LNCaP clone FGC (cell line): ENCODE measurements around the gene MLC1.

ENCODE experiments used
- DNase-seq: peaks from one replicate; pipeline ENCODE4 v3.0.0-alpha.2; 2011; ENCODE audit warnings: low read depth
- H3K4me3 ChIP-seq: 2 replicates; pipeline ENCODE4 v1.5.1; 2011; ENCODE audit warnings: mild to moderate bottlenecking, low read depth, low read length, control low read depth
- TF ChIP-seq, protein P1 (sequence below): IDR thresholded peaks from 2 replicates; pipeline ENCODE4 v1.5.1; 2012; ENCODE audit warnings: mild to moderate bottlenecking; ENCODE audit not compliant: control insufficient read depth, insufficient read depth; ENCODE audit errors: extremely low read depth

The MLC1 gene

DNA sequence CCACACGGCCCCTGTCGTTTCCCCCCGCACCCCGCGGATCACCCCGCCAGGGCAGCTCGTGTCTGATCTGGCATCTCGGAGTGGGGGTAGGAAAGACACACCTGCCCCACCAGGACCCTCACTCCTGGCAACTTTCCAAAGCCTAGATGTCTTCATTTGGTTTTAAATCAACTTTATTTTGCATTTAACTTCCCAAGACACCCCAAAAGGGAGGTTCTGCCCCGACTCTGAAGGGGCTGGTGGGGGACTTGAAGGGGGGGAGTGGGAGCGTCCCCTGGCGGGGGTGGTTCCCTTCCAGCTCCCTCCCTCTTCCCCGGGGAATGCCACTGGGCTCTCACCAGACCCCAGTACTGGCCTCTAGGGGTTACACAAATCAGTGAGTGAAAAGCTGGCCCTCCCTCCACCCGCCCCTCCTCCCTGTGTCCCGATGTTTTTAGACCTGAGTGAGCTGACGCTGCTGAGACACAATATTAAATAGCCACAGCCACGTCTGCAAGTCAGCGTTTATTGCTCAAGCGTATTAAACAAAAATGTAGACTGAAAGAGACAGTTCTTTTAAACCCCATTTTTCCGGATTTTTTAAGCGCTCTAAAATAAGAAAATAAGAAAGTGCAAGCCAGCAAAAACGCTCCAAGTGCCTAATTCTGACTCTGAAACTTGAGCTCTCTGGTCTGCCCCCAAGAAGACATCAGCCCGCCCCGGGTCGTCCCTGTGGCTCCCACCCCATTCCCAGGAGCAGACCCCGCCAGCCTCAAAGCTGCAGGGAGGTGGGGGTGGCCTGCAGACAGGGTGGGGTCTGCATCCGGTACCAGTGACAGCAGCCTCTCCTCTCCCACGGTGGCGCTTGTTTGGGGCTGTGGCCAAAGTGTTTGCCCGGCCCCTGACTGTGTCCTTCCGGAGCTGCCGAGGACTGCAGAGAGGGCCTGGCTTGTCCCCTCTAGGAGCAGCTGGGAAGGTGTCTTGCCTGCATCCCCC, 26.0 kb downstream of the MLC1 start:
- no peak for DNase-seq
- H3K4me3 ChIP-seq: no peak overlapping the region
- TF ChIP-seq, protein P1, sequence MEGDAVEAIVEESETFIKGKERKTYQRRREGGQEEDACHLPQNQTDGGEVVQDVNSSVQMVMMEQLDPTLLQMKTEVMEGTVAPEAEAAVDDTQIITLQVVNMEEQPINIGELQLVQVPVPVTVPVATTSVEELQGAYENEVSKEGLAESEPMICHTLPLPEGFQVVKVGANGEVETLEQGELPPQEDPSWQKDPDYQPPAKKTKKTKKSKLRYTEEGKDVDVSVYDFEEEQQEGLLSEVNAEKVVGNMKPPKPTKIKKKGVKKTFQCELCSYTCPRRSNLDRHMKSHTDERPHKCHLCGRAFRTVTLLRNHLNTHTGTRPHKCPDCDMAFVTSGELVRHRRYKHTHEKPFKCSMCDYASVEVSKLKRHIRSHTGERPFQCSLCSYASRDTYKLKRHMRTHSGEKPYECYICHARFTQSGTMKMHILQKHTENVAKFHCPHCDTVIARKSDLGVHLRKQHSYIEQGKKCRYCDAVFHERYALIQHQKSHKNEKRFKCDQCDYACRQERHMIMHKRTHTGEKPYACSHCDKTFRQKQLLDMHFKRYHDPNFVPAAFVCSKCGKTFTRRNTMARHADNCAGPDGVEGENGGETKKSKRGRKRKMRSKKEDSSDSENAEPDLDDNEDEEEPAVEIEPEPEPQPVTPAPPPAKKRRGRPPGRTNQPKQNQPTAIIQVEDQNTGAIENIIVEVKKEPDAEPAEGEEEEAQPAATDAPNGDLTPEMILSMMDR: no peak

DNA sequence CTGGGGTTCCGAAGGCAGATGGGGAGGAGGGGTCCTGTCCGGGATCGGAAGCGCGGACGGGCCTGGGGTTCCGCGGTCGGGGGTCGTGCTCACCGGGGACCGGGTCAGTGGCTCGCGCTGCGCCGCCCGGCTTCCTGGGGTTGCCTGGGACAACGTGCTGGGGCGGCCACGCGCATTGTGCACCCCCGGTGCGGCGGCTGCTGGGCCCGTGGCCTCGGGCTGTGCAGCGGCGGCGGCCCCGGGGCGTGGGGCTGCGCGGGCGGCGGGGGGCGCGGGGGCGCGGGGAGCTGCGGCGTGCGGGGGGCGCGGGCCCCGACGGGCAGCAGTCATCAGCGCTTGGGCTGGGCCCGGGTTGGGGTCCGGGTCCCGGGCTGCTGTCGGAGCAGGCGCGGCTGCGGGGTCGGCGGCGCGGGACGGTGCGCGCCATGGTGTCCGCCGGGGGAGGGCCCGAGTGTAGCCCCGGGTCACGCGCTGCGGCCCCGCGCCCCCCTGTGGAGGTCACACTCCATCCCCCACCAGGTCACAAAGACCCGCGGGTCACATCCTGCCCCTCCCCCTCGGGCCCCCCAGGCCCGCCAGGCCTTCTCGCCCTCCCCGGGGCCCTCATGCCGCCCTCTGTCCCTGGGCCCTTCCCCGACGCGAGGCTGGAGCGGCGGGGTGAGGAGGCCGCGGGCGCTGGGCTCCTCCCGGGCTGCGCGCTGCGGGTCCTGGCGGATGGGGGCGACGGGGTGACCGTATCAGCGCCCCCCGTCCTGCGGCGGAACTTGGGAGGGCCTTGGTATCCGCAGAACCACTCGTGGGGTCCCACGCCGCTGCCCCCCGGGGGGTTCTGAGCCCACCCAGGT, 26.9 kb downstream of the MLC1 start, which contains the start of gene TTLL8:
Gene TTLL8 (minus strand): TSS at position 238 of the 845 bp plus-strand sequence.
- H3K4me3 ChIP-seq: no peak within 1 kb of the TSS
- TF ChIP-seq, protein P1: no peak
- no peak for DNase-seq

DNA sequence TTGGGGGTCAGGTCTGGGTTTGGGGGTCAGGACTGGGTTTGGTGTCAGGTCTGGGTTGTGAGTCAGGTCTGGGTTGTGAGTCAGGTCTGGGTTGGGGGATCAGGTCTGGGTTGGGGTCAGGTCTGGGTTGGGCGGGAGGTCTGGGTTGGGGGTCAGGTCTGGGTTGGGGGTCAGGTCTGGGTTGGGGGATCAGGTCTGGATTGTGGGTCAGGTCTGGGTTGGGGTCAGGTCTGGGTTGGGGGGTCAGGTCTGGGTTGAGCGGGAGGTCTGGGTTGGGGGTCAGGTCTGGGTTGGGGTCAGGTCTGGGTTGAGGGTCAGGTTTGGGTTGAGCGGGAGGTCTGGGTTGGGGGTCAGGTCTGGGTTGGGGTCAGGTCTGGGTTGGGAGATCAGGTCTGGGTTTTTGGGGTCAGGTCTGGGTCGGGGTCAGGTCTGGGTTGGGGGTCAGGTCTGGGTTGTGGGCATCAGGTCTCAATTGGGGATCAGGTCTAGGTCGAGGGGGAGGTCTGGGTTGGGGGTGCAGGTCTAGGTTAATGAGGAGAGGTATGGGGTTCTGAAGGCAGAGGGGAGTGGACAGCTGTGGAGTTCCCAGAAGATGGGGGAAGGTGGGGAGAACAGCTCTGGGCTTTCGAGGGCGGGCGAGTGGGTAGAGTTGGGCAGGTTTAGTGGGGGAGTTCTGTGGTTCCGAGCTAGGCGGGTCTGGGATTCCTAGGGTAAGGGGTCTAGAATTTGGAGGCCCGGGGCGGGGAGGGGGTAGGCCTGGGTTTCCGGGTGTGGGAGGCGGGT, 27.8 kb downstream of the MLC1 start:
- TF ChIP-seq, protein P1: no peak
- no peak overlapping the region for H3K4me3 ChIP-seq
- DNase-seq: no peak

DNA sequence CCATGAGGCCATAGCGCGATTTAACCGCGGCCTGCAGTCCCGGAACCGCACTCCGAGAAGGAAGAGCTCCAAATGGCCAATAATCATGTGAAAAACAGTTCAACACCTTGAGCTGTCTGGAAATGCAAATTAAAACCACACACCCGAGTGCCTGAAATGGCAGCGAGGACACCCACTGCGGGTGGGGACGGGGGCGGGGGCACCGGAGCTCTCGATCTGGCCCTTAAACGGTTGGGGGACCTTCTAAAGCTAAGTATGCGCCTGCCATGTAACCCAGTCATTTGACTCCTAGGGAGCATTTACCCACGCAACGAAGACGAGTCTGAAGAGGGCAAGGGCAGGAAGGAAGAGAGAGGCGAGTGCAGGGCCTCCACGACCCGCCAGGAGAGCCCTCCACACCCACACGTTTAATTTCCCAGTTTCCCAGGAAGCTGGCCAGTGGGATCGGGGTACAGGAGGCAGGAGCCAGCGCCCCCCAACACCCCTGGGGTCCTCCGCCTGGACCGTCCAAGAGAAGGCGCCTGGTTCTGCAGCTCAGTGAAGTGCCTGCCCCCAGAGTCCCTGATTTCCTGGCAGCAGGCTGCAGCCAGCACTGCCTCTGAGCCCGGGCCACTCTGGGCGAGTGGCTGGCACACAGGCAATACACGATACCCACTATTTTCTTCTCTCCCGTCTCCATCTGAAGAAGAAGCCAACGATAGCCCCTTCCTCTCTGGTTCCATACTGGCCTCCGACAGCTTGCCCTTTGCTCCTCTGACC, 28.8 kb downstream of the MLC1 start:
- TF ChIP-seq, protein P1: no peak
- no peak for DNase-seq
- H3K4me3 ChIP-seq: no peak overlapping the region

DNA sequence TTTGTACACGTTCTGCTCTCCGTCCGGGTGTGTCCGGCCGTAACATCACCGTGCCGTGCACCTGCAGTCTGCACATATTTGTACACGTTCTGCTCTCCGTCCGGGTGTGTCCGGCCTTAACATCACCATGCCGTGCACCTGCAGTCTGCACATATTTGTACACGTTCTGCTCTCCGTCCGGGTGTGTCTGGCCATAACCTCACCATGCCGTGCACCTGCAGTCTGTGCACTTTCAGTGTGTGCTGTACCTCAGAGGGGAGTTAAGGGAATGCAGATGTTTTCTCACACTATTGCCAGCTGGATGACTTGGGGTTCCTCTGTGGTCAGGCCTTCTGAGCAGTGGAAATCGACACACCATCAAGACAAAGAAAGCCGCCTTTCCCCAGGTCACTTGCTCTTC, 31.4 kb downstream of the MLC1 start:
- H3K4me3 ChIP-seq: no peak overlapping the region
- TF ChIP-seq, protein P1: no peak
- no peak for DNase-seq

DNA sequence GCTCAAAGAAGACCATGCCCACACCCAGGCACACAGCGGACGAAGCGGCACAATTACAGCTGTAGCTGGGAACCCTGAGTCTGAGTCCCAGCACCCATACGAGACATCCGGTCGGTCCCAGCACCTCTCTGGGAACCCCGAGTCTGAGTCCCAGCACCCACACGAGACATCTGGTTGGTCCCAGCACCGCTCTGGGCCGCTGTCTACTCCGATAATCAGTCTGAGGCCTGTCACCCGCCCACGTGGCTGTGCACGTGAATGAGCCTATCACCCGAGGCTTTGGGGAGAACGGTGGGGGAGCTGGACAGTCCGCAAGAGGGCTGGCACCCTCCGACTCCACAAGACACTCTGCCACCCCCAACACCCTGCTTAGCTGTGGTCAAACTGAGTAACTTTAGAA, 33.3 kb downstream of the MLC1 start:
- TF ChIP-seq, protein P1: no peak
- H3K4me3 ChIP-seq: no peak overlapping the region
- DNase-seq: no peak
